T-helper 2 cell (primary cell): ENCODE results near the gene AMMECR1L.
"Not testable (repeated sequence)": the region's sequence is repeated elsewhere in the genome, so short reads cannot be mapped to it uniquely, and the experiment has no call there.

ENCODE experiments used
- DNase-seq, 5 experiments: peaks; one replicate each; pipeline versions ENCODE4 v3.0.0 to v3.0.0-alpha.2; 2012 to 2022

AMMECR1L gene

GRCh38 chr2:127840893-127841292 lies 44.9 kb downstream of the AMMECR1L start:
- DNase-seq = no peak

- DNase-seq = no peak
These were observed 50.8 kb downstream of the AMMECR1L start for GRCh38 chr2:127834951-127835350.

- DNase-seq = peak in 4 of 5 experiments; percentile 26 to 94 (median 60)
These were observed 55.9 kb downstream of the AMMECR1L start for GRCh38 chr2:127829845-127830246.

- not testable (repeated sequence) for DNase-seq
These were observed 59.0 kb downstream of the AMMECR1L start for GRCh38 chr2:127826708-127827107.

GRCh38 chr2:127826047-127826446 lies 59.7 kb downstream of the AMMECR1L start:
- no peak for DNase-seq

- no peak for DNase-seq
These were observed 65.6 kb downstream of the AMMECR1L start for GRCh38 chr2:127820080-127820668.

GRCh38 chr2:127818794-127819425 lies 66.8 kb downstream of the AMMECR1L start:
- DNase-seq = no peak

GRCh38 chr2:127818241-127818640 lies 67.5 kb downstream of the AMMECR1L start:
- DNase-seq = no peak

- no peak for DNase-seq
These were observed 71.1 kb downstream of the AMMECR1L start for GRCh38 chr2:127814677-127815076.

- not testable (repeated sequence) for DNase-seq
These were observed 73.3 kb downstream of the AMMECR1L start for GRCh38 chr2:127812441-127812840.
